ENCODE measurements around the gene FOXO6.

FOXO6 gene

DNA sequence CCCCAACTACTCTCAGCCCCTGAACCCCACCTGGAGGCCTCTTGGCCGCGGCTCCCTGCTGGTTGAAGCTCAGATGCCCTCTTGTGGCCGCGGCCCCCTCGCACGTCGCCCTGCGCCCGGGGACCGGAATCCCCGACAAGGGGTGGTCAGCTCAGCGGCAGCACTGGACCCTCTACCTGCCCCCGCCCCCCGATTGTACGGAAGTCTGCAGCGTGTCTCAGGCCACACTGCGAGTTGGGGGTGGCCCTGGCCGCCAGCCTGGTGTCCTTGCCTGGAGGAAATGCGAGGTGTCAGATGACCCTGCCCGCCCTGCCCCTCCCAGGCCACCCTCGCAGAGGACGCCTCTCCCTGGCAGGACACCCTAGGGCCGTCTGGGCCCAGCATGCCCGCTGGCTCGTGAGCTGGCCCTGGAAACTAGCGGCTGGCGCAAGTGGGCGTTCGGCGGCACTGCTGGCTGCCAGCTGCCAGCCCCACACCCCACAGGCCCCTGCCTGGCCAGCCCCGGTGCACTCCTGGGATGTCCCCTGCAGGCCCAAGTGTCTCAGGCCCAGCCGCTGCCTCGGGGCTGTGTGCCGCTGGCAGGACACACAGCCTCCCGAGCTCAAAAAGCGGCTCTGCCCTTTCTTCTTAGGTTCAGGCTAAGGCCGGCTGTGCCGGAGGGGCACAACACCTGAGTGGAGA lies 62.4 kb downstream of the FOXO6 start:
- Histone ChIP-seq H3K9me3 (replicated peaks in 1 of 2; ENCODE audit: control insufficient read depth in 2 of 2, insufficient read depth in 1 of 2, low read depth in 1 of 2, low read length in 2 of 2) (peaks cover 0 to 6% of the 10 kb centered on the region in 2 donors), H3K18ac (ENCODE audit: low read length) (peak overlapping the region; percentile 67), H3K9ac (ENCODE audit: low read depth, low read length, poor library complexity) (peak overlapping the region; percentile 24), H3K4me2 (ENCODE audit: insufficient read depth, low read length, poor library complexity, severe bottlenecking) (no peak overlapping the region), H2BK12ac (ENCODE audit: low read length) (peak overlapping the region; percentile 2), H2BK5ac (ENCODE audit: low read length) (no peak overlapping the region), H3K4ac (ENCODE audit: low read length) (no peak overlapping the region), H2AFZ (ENCODE audit: low read length) (no peak overlapping the region), H3K14ac (ENCODE audit: low read length) (peak overlapping the region; percentile 72), H3K27ac (replicated peaks; ENCODE audit: low read length) (no peak overlapping the region), H3K4me3 (ENCODE audit: low read length in 2 of 2) (no peak overlapping the region), H3K4me1 (ENCODE audit: control insufficient read depth in 2 of 2, insufficient read depth in 1 of 2, low read depth in 1 of 2, low read length in 2 of 2) (peaks cover 4% of the 10 kb centered on the region in 2 donors), H2BK15ac (ENCODE audit: low read length) (peak overlapping the region; percentile 77), H4K91ac (ENCODE audit: low read depth, low read length, poor library complexity) (no peak overlapping the region), H3K79me1 (ENCODE audit: low read depth, low read length) (peaks cover 4% of the 10 kb centered on the region), H4K8ac (ENCODE audit: low read depth, low read length) (no peak overlapping the region), H3K27me3 (ENCODE audit: control insufficient read depth in 3 of 3, insufficient read depth in 3 of 3, low read depth in 1 of 3, low read length in 3 of 3) (peaks cover 0 to 3% (median 0%) of the 10 kb centered on the region in 3 experiments), H2BK120ac (ENCODE audit: low read depth, low read length) (no peak overlapping the region), H2AK5ac (ENCODE audit: low read depth, low read length) (peak overlapping the region; percentile 73), H3K36me3 (replicated peaks in 1 of 2; ENCODE audit: control insufficient read depth in 2 of 2, insufficient read depth in 2 of 2, low read length in 2 of 2) (peaks cover 0 to 3% of the 10 kb centered on the region in 2 donors), H3K23ac (ENCODE audit: low read depth, low read length, poor library complexity) (no peak overlapping the region)
- WGBS, 2 donors (ENCODE audit: extremely low coverage in 2 of 2, insufficient read length in 2 of 2, insufficient replicate concordance in 1 of 2), result no CpG with 5 or more reads among the region's 38 CpGs
- DNase-seq (ENCODE audit: low spot score), result no peak

DNA sequence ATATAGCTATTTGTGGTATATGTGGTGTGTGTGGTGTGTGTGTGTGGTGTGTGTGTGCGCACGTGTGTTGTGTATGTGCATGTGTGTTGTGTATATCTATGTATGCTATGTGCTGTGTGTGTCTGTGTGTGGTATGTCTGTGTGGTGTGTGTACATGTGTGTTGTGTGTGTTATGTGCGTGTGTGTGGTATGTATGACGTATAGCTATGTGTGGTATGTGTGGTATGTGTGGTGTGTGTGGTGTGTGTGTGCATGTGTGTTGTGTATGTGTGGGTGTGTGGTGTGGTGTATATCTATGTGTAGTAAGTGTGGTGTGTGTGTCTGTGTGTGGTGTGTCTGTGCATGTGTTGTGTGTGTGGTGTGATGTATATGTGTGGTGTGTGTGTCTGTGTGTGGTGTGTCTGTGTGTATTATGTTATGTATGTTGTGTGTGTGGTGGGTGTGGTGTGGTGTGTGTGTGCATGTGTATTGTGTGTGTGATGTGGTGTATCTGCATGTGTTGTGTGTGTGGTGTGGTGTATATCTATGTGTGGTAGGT lies 63.4 kb downstream of the FOXO6 start:
- Histone ChIP-seq H3K4me1 (ENCODE audit: control insufficient read depth in 2 of 2, insufficient read depth in 1 of 2, low read depth in 1 of 2, low read length in 2 of 2) (peaks cover 4% of the 10 kb centered on the region in 2 donors), H2BK12ac (ENCODE audit: low read length) (no peak overlapping the region), H4K8ac (ENCODE audit: low read depth, low read length) (peak overlapping the region; percentile 1), H2BK5ac (ENCODE audit: low read length) (no peak overlapping the region), H3K4ac (ENCODE audit: low read length) (no peak overlapping the region), H3K4me2 (ENCODE audit: insufficient read depth, low read length, poor library complexity, severe bottlenecking) (no peak overlapping the region), H3K27me3 (ENCODE audit: control insufficient read depth in 3 of 3, insufficient read depth in 3 of 3, low read depth in 1 of 3, low read length in 3 of 3) (peaks cover 0 to 3% (median 0%) of the 10 kb centered on the region in 3 experiments), H3K79me1 (ENCODE audit: low read depth, low read length) (peaks cover 4% of the 10 kb centered on the region), H2AFZ (ENCODE audit: low read length) (no peak overlapping the region), H3K9me3 (replicated peaks in 1 of 2; ENCODE audit: control insufficient read depth in 2 of 2, insufficient read depth in 1 of 2, low read depth in 1 of 2, low read length in 2 of 2) (peaks cover 0 to 6% of the 10 kb centered on the region in 2 donors), H3K27ac (replicated peaks; ENCODE audit: low read length) (no peak overlapping the region), H3K4me3 (ENCODE audit: low read length in 2 of 2) (peak overlapping the region in 1 of 2 donors; percentile 51), H2BK120ac (ENCODE audit: low read depth, low read length) (no peak overlapping the region), H2AK5ac (ENCODE audit: low read depth, low read length) (no peak overlapping the region), H3K9ac (ENCODE audit: low read depth, low read length, poor library complexity) (peak overlapping the region; percentile 79), H3K18ac (ENCODE audit: low read length) (peak overlapping the region; percentile 22), H3K36me3 (replicated peaks in 1 of 2; ENCODE audit: control insufficient read depth in 2 of 2, insufficient read depth in 2 of 2, low read length in 2 of 2) (peaks cover 0 to 3% of the 10 kb centered on the region in 2 donors), H3K23ac (ENCODE audit: low read depth, low read length, poor library complexity) (peak overlapping the region; percentile 1), H4K91ac (ENCODE audit: low read depth, low read length, poor library complexity) (peak overlapping the region; percentile 2), H2BK15ac (ENCODE audit: low read length) (no peak overlapping the region), H3K14ac (ENCODE audit: low read length) (peak overlapping the region; percentile 72)
- 100% methylated on average over 2 of the region's 4 CpGs; no CpG with 5 or more reads in 1 of the 2 donors for WGBS, 2 donors (ENCODE audit: extremely low coverage in 2 of 2, insufficient read length in 2 of 2, insufficient replicate concordance in 1 of 2)
- DNase-seq (ENCODE audit: low spot score), result no peak

DNA sequence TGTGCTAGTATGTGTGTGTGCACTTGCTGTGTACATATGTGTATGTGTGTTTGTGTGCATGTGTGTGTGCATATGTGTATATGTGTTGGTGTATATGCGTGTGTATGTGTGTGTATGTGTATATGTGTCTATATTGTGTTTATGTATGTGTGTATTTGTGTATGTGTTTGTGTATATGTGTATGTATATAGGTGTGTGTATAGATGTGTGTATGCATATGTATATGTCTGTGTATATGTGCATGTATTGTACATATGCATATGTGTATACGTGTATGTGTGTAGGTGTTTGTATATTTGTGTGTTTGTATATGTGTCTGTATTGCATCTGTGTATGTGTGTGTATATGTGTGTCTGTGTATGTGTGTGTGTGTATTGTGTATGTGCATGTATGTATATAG lies 64.1 kb downstream of the FOXO6 start:
- no peak overlapping the region for H3K18ac ChIP-seq (ENCODE audit: low read length)
- no peak overlapping the region for H2BK12ac ChIP-seq (ENCODE audit: low read length)
- no peak overlapping the region for H2BK5ac ChIP-seq (ENCODE audit: low read length)
- no peak overlapping the region for H2BK120ac ChIP-seq (ENCODE audit: low read depth, low read length)
- no peak overlapping the region for H3K9ac ChIP-seq (ENCODE audit: low read depth, low read length, poor library complexity)
- no peak overlapping the region for H2AK5ac ChIP-seq (ENCODE audit: low read depth, low read length)
- peaks cover 0 to 6% of the 10 kb centered on the region in 2 donors for H3K9me3 ChIP-seq (replicated peaks in 1 of 2; ENCODE audit: control insufficient read depth in 2 of 2, insufficient read depth in 1 of 2, low read depth in 1 of 2, low read length in 2 of 2)
- DNase-seq (ENCODE audit: low spot score), result no peak
- H2AFZ ChIP-seq (ENCODE audit: low read length), result no peak overlapping the region
- H4K8ac ChIP-seq (ENCODE audit: low read depth, low read length), result no peak overlapping the region
- no peak overlapping the region for H3K23ac ChIP-seq (ENCODE audit: low read depth, low read length, poor library complexity)
- H3K4me1 ChIP-seq (ENCODE audit: control insufficient read depth in 2 of 2, insufficient read depth in 1 of 2, low read depth in 1 of 2, low read length in 2 of 2), result peaks cover 2 to 4% of the 10 kb centered on the region in 2 donors
- no peak overlapping the region for H2BK15ac ChIP-seq (ENCODE audit: low read length)
- no peak overlapping the region for H4K91ac ChIP-seq (ENCODE audit: low read depth, low read length, poor library complexity)
- no peak overlapping the region for H3K27ac ChIP-seq (replicated peaks; ENCODE audit: low read length)
- 100% methylated on average over 2 of the region's 2 CpGs; no CpG with 5 or more reads in 1 of the 2 donors for WGBS, 2 donors (ENCODE audit: extremely low coverage in 2 of 2, insufficient read length in 2 of 2, insufficient replicate concordance in 1 of 2)
- H3K14ac ChIP-seq (ENCODE audit: low read length), result no peak overlapping the region
- H3K36me3 ChIP-seq (replicated peaks in 1 of 2; ENCODE audit: control insufficient read depth in 2 of 2, insufficient read depth in 2 of 2, low read length in 2 of 2), result peaks cover 0 to 3% of the 10 kb centered on the region in 2 donors
- peaks cover 4% of the 10 kb centered on the region for H3K79me1 ChIP-seq (ENCODE audit: low read depth, low read length)
- H3K4me3 ChIP-seq (ENCODE audit: low read length in 2 of 2), result no peak overlapping the region
- H3K4me2 ChIP-seq (ENCODE audit: insufficient read depth, low read length, poor library complexity, severe bottlenecking), result no peak overlapping the region
- peaks cover 0 to 3% (median 0%) of the 10 kb centered on the region in 3 experiments for H3K27me3 ChIP-seq (ENCODE audit: control insufficient read depth in 3 of 3, insufficient read depth in 3 of 3, low read depth in 1 of 3, low read length in 3 of 3)
- H3K4ac ChIP-seq (ENCODE audit: low read length), result no peak overlapping the region

DNA sequence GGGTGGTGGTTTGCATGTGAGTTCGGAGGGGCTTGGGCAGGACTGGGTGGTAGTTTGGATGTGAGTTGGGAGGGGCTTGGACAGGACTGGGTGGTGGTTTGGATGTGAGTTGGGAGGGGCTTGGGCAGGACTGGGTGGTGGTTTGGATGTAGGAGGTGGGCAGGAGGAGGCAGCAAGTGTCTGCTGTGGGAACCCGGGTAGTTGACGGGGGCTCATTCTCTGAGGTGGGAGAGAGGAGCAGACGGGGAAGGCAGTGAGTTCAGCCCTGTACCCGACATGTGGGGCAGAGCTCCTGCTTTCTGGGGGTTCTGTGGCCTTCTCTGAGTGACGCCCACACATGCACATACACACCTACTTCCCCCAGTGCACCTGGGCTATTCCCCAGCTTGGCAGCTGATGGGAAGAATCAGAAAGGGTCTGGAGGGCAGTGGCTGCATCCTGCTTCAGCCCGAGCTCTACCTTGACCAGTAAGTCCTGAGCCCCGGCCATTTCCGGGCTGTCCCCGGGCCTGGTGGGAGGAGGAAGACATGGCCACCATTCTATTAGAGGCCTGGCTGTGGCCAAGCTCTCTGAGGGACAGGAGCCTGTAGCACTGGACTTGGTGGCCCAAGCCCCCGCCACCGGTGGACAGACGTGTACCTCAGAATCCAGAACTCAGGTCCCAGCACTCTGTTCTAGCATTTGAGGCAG lies 65.1 kb downstream of the FOXO6 start:
- no peak overlapping the region for H3K4ac ChIP-seq (ENCODE audit: low read length)
- no peak overlapping the region for H4K8ac ChIP-seq (ENCODE audit: low read depth, low read length)
- no peak overlapping the region for H3K4me2 ChIP-seq (ENCODE audit: insufficient read depth, low read length, poor library complexity, severe bottlenecking)
- H3K9ac ChIP-seq (ENCODE audit: low read depth, low read length, poor library complexity), result no peak overlapping the region
- peaks cover 4% of the 10 kb centered on the region for H3K79me1 ChIP-seq (ENCODE audit: low read depth, low read length)
- H3K9me3 ChIP-seq (replicated peaks in 1 of 2; ENCODE audit: control insufficient read depth in 2 of 2, insufficient read depth in 1 of 2, low read depth in 1 of 2, low read length in 2 of 2), result peaks cover 0 to 6% of the 10 kb centered on the region in 2 donors
- no peak overlapping the region for H3K4me3 ChIP-seq (ENCODE audit: low read length in 2 of 2)
- DNase-seq (ENCODE audit: low spot score), result no peak
- no peak overlapping the region for H4K91ac ChIP-seq (ENCODE audit: low read depth, low read length, poor library complexity)
- H2BK12ac ChIP-seq (ENCODE audit: low read length), result no peak overlapping the region
- H3K4me1 ChIP-seq (ENCODE audit: control insufficient read depth in 2 of 2, insufficient read depth in 1 of 2, low read depth in 1 of 2, low read length in 2 of 2), result peaks cover 0 to 4% of the 10 kb centered on the region in 2 donors
- H3K18ac ChIP-seq (ENCODE audit: low read length), result no peak overlapping the region
- peaks cover 0 to 3% of the 10 kb centered on the region in 2 donors for H3K36me3 ChIP-seq (replicated peaks in 1 of 2; ENCODE audit: control insufficient read depth in 2 of 2, insufficient read depth in 2 of 2, low read length in 2 of 2)
- H3K14ac ChIP-seq (ENCODE audit: low read length), result no peak overlapping the region
- no peak overlapping the region for H2AK5ac ChIP-seq (ENCODE audit: low read depth, low read length)
- WGBS, 2 donors (ENCODE audit: extremely low coverage in 2 of 2, insufficient read length in 2 of 2, insufficient replicate concordance in 1 of 2), result no CpG with 5 or more reads among the region's 13 CpGs
- H3K27me3 ChIP-seq (ENCODE audit: control insufficient read depth in 3 of 3, insufficient read depth in 3 of 3, low read depth in 1 of 3, low read length in 3 of 3), result peaks cover 0 to 3% (median 0%) of the 10 kb centered on the region in 3 experiments
- no peak overlapping the region for H3K27ac ChIP-seq (replicated peaks; ENCODE audit: low read length)
- no peak overlapping the region for H2BK15ac ChIP-seq (ENCODE audit: low read length)
- no peak overlapping the region for H3K23ac ChIP-seq (ENCODE audit: low read depth, low read length, poor library complexity)
- H2BK5ac ChIP-seq (ENCODE audit: low read length), result no peak overlapping the region
- no peak overlapping the region for H2BK120ac ChIP-seq (ENCODE audit: low read depth, low read length)
- H2AFZ ChIP-seq (ENCODE audit: low read length), result no peak overlapping the region
